Activated naive CD4-positive, alpha-beta T cell treated with anti-CD3 and anti-CD28 coated beads, Interleukin-2, amount 50 U/mL, for 72 hours (primary cell): ENCODE data around the gene RBM4. TPM values are rescaled to one million over a fixed set of nuclear protein-coding genes. Genes with fewer than 3 reads are reported as not detected.
"Not testable (repeated sequence)": the region's sequence is repeated elsewhere in the genome, so short reads cannot be mapped to it uniquely, and the experiment has no call there.

Experiments
- ATAC-seq, 2 donors: fragments of 150-1000 bp; cut with Tn5 transposase; 2 replicates each; pipeline ENCODE4 v1.10.0; 2021; ENCODE audit warnings: mild to moderate bottlenecking in 2 of 2, moderate library complexity in 2 of 2
- DNase-seq, 2 donors: peaks; one replicate each; pipeline ENCODE4 v3.0.0; 2021 to 2022; ENCODE audit warnings: low spot score in 2 of 2
- H3K27ac Mint-ChIP-seq, 2 donors: one replicate each; pipeline ENCODE4 v1.8.0; 2022; ENCODE audit warnings: mild to moderate bottlenecking in 2 of 2, mixed read lengths in 2 of 2
- H3K36me3 Mint-ChIP-seq, 2 donors: one replicate each; pipeline ENCODE4 v1.8.0; 2022; ENCODE audit warnings: mixed read lengths in 2 of 2
- H3K9me3 Mint-ChIP-seq, 2 donors: one replicate each; pipeline ENCODE4 v1.8.0; 2022; ENCODE audit warnings: mixed read lengths in 2 of 2
- total RNA-seq, 2 donors: library from RNA; stranded (reverse); gene quantifications; one replicate each; pipeline ENCODE4 v1.2.3, GENCODE V29; 2022

RBM4 gene
- total RNA-seq, 2 donors from 2014 or later = 87.0 to 132 TPM

DNA sequence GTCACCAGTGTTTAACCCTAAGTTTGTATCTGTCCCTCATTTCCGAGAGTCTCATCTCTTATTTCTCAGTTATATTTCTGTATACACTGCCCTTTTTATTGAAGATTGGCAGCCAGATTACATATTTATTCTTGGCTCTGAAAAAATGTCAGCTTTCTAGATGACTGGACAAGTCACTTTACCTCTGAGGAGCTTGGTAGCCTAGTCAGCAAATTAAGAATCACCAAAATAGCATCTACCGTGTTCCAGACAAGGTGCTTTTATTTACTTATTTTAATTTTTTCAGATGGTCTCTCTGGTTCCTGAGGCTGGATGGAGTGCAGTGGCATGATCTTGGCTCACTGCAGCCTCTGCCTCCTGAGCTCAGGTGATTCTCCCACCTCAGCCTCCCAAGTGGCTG is 5.6 kb upstream of the RBM4 start:
- no peaks in the 10 kb centered on the region for H3K9me3 Mint-ChIP-seq
- DNase-seq (no peak), ATAC-seq (no peak)
- H3K27ac Mint-ChIP-seq = no peak overlapping the region
- peaks cover 19 to 41% of the 10 kb centered on the region in 2 donors for H3K36me3 Mint-ChIP-seq

DNA sequence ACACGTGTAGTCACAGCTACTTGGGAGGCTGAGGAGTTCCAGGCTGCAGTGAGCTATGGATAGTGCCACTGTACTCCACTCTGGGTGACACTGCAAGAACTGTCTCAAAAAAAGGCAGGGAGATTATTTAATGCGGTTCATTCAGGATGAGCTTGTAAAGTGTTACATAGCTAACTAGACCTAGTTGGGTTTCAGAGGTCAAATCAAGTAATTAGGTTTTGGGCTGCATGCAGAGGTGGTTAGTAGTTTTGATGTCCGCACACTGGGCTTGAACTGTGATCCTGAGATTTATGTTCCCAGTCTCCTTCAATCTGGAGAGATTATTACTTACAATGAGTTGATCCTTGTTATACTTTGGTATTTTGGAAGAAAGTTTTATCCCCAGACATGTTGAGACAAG is 2.1 kb upstream of the RBM4 start:
- Mint-ChIP-seq H3K27ac (no peak overlapping the region), H3K9me3 (no peaks in the 10 kb centered on the region), H3K36me3 (peaks cover 29 to 48% of the 10 kb centered on the region in 2 donors)
- DNase-seq (no peak), ATAC-seq (no peak)

DNA sequence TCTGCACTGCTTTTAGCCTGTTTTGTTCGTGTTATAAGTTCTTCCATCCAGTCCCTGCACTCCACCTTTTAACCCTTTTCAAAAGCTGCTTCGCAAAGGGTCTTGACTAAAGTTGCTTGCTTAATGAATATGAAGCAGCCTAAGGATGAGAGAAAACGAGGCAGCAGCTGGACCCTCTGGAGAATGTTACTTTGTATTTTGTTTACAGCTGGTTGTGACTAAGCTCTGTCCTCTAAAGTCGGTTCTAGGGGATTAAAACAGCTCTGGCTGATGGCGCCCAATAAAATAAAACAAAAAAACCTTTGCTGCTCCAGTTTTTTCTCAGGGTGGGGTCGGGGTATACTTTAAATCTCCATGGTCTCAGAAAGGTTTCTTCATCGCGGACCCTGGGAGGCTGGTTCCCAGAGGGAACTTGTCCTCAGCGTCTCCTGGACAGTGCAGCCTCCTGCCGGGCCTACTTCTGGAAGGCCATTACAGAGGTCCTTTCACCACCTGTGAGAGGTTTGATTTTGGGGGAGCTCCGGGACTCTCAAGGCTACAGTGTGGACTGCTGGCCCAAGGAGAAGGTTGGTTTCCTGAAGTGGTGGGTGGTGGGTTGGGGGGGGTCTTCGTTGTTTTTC is 836 bp upstream of the RBM4 start:
- no peak for DNase-seq
- Mint-ChIP-seq H3K9me3 (no peaks in the 10 kb centered on the region), H3K27ac (peak overlapping the region; percentile 96 to 100), H3K36me3 (peaks cover 31 to 50% of the 10 kb centered on the region in 2 donors)
- ATAC-seq = no peak

DNA sequence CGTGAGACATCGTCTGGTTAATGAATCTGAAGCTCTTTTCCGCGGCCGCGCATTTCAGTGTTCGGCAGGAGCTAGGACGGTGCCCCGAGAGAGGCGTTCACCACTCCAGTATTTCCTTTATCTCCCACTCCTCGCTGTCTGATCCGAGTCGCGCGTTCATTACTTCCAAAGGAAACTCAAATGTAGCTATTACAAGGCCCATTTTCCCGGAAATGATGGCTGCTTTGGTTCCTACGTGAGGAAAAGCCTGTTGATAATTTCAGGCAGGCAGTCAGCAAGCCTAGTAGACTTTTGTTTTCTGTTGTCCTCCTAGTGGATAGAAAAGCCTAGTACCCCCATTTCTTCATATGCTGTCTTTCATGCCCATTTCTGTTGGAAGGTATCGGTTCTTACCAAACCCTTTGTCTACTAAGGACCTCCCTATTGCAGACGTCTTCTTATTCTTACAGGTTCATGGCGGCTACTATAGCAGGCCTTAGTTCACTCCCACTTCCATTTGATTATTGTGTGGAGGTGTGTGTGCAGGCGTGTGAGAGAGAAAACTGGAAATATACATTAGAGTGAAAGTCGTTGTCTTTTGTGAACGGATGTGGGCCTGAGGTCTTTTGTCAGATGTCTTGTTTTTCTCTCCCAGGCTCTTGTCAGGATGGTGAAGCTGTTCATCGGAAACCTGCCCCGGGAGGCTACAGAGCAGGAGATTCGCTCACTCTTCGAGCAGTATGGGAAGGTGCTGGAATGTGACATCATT is 737 bp downstream of the RBM4 start:
- DNase-seq = peak in 1 of 2 donors; percentile 18
- H3K36me3 Mint-ChIP-seq = peaks cover 47 to 64% of the 10 kb centered on the region in 2 donors
- peak overlapping the region; percentile 96 to 100 for H3K27ac Mint-ChIP-seq
- ATAC-seq = peak in 1 of 2 donors; percentile 2
- no peaks in the 10 kb centered on the region for H3K9me3 Mint-ChIP-seq

DNA sequence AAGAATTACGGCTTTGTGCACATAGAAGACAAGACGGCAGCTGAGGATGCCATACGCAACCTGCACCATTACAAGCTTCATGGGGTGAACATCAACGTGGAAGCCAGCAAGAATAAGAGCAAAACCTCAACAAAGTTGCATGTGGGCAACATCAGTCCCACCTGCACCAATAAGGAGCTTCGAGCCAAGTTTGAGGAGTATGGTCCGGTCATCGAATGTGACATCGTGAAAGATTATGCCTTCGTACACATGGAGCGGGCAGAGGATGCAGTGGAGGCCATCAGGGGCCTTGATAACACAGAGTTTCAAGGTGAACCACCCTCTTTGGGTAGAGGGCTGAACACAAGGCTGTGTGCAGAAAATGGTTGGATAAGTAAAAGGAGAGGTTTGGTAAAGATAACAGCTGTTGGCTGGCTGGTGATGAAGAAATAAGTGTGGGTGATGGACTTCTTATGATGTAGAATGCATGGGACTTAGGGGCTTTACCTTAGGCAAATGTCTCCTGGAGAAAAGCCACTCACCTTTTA is 1.4 kb downstream of the RBM4 start:
- Mint-ChIP-seq H3K27ac (peak overlapping the region; percentile 96 to 100), H3K36me3 (peaks cover 53 to 64% of the 10 kb centered on the region in 2 donors)
- ATAC-seq, H3K9me3 Mint-ChIP-seq, DNase-seq: not testable (repeated sequence)

DNA sequence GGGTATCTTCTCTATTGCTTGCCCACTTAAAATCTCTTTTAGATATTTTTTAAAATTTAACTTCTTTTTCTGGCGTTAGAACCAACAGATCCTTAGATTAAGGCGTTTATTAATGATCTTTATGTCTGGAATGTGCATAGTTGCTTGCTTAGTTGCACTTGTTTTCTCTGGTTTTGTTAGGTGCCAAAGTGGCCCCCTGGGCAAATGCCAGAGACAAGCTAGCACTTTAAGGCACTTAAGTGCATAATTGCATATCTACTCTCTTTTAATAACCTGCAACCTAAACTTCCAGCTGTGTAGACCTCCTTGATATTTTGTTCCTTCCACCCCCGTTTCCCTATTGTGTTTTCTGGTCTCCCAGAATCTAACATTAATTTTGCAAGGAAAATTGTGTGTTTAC is 3.3 kb downstream of the RBM4 start:
- Mint-ChIP-seq H3K27ac (peak overlapping the region in 1 of 2 donors; percentile 52), H3K9me3 (no peaks in the 10 kb centered on the region), H3K36me3 (peaks cover 65 to 83% of the 10 kb centered on the region in 2 donors)
- no peak for ATAC-seq
- DNase-seq = no peak

DNA sequence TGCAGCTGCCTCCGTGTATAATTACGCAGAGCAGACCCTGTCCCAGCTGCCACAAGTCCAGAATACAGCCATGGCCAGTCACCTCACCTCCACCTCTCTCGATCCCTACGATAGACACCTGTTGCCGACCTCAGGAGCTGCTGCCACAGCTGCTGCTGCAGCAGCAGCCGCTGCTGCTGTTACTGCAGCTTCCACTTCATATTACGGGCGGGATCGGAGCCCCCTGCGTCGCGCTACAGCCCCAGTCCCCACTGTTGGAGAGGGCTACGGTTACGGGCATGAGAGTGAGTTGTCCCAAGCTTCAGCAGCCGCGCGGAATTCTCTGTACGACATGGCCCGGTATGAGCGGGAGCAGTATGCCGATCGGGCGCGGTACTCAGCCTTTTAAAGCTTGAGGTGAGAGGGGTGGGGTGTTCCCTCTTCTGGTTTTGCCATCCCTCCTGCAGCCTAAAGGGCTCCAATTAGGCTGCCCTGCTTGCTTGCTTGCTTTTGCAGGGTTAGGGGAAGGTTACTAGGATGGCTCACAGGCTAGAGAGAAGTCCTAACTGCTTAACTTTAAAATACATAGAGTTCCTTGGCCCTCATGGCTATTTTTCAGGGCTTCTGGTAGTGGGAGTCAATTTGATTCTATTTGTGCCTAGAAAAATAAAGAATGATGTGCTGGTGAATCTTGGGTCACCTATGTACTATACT is 5.4 kb downstream of the RBM4 start:
- H3K36me3 Mint-ChIP-seq = peaks cover 67 to 89% of the 10 kb centered on the region in 2 donors
- H3K27ac Mint-ChIP-seq = peak overlapping the region; percentile 65 to 86
- no peaks in the 10 kb centered on the region for H3K9me3 Mint-ChIP-seq
- no peak for DNase-seq
- no peak for ATAC-seq

DNA sequence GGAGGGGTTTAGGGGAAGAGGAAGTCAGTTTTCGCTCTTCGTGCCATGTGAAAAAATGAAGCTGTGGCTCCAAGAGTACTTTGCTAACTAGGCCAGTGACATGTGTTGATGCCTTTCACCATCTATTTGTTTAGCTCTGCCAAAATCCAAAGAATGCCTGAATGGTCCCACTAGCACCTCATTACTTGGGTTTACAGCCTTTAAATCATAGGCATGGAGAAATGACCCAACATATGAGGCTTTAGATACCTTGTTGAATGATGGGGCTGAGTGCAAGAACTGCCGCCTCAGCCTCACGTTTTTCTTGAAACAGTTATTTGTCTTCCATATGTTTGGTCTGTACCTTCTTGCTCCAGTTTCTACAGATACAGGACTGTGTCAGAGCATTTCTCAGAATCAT is 8.3 kb downstream of the RBM4 start:
- no peaks in the 10 kb centered on the region for H3K9me3 Mint-ChIP-seq
- peaks cover 48 to 73% of the 10 kb centered on the region in 2 donors for H3K36me3 Mint-ChIP-seq
- DNase-seq (no peak), ATAC-seq (no peak)
- H3K27ac Mint-ChIP-seq = peak overlapping the region; percentile 26 to 56

DNA sequence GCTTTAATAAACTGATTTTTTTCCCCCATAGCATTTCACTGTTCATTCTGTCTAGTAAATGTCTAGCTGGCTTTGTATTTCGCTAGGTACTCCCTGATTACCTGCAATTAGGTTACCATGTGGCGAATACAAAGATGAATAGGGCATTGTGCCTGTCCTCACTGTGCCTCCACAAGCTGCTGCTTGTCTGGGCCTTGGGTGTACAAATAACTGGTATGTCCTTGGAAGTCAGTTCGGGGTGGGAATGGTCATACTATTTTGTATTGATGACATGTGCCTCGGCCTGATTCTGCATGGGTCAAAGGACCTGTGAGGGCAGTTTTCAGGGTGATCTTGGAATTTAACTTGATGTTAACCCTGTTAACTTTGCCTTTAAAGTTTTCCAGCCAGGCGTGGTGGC is 11.4 kb downstream of the RBM4 start:
- Mint-ChIP-seq H3K9me3 (no peaks in the 10 kb centered on the region), H3K36me3 (peaks cover 17 to 52% of the 10 kb centered on the region in 2 donors), H3K27ac (no peak overlapping the region)
- DNase-seq = no peak
- ATAC-seq = no peak

DNA sequence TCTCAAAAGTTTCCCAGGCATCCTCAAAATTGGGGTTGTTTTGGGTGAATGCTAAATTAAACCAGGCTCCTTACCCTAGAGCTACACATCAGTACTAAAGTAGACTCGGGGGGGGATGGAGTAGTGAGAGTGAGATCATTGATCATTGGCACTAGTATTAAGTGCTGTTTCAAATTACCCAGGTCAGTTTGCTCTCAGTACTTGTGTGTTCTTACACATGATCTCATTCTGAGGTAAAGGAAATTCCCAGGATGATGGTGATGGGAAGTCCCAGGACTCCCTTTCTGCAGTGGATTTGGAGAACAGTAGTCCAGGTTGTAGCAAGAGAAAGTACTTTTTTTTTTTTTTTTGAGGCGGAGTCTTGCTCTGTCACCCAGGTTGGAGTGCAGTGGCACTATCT is 12.5 kb downstream of the RBM4 start:
- Mint-ChIP-seq H3K36me3 (peaks cover 12 to 47% of the 10 kb centered on the region in 2 donors), H3K9me3 (no peaks in the 10 kb centered on the region), H3K27ac (no peak overlapping the region)
- DNase-seq (no peak), ATAC-seq (peak in 1 of 2 donors; percentile 52)

DNA sequence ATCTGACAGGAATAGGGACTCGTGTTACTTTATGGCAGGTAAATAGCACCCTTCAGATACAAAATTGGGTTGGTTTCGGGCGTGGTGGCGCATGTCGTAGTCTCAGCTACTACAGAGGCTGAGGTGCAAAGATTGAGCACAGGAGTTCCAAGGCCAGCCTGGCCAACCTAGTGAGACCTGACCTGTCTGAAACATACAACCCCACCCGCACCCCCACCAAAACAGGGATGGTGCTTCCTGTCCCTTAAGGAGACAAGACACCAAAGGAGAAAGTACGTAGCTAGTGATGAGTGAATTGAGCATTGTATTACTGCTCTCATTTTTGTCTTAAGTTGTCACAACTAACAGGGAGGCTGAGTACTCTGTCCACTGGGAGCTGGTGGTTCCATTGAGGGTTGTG is 14.1 kb downstream of the RBM4 start:
- Mint-ChIP-seq H3K36me3 (peaks cover 1 to 31% of the 10 kb centered on the region in 2 donors), H3K27ac (no peak overlapping the region), H3K9me3 (no peaks in the 10 kb centered on the region)
- DNase-seq (no peak), ATAC-seq (peak in 1 of 2 donors; percentile 11)

DNA sequence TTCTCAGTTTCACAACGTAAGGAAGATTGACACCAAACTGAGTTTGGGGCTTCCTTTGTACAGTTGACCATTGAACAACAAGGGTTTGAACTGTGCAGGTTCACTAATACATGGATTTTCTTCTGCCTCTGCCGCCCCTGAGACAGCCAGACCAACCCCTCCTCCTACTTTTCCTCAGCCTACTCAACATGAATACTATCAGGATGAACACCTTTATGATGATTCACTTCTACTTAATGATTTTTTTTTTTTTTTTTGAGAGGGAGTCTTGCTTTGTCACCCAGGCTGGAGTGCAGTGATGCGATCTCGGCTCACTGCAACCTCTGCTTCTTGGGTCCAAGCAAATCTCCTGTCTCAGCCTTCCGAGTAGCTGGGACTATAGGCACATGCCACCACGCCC is 14.6 kb downstream of the RBM4 start:
- H3K9me3 Mint-ChIP-seq = no peaks in the 10 kb centered on the region
- H3K27ac Mint-ChIP-seq = peak overlapping the region in 1 of 2 donors; percentile 94
- no peak for DNase-seq
- peaks cover 0 to 28% of the 10 kb centered on the region in 2 donors for H3K36me3 Mint-ChIP-seq
- peak; percentile 28 to 40 for ATAC-seq

DNA sequence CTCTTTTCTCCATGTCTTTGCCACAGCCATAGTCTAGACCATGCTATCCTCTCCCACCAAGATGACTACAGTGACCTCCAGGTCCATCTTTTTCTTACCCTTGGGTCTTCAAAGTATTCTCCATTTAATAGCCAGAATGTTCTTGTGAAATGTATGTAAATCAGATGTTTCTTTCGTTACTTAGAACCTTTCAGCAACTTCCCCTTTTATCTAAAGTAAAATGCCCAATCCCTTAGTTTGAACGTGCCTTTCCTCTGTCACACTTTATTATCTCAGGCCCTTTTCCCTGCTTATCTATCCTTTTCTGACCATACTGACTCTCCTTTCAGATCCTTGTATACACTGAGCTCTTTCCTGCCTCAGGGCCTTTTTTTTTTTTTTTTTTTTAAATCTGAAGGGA is 21.3 kb downstream of the RBM4 start:
- H3K9me3 Mint-ChIP-seq = no peaks in the 10 kb centered on the region
- peaks cover 0 to 6% of the 10 kb centered on the region in 2 donors for H3K36me3 Mint-ChIP-seq
- peak overlapping the region; percentile 8 to 82 for H3K27ac Mint-ChIP-seq
- DNase-seq = no peak
- no peak for ATAC-seq

DNA sequence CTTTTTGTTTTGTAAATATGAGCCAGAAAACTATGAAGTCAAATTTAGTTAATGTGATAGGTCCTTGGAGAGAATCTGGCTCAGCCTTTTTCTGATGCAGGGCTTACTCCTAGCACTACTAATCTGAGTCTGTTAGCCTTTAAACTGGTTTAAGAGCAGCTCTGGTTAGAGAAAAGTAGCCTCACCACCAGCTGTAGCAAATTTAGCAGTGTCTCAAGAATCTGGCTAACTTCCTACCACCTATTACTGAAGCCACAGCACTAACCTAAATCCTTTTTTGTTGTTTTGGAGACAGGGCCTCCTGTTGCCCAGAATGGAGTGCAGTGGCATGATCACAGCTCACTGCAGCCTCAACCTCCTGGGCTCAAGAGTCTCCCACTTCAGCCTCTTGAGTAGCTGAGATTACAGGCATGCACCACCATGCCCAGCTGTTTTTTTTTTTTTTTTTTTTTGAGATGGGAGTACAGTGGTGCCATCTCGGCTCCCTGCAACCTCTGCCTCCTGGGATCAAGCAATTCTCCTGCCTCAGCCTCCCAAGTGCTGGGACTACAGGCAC is 25.3 kb downstream of the RBM4 start:
- ATAC-seq (no peak), DNase-seq (no peak)
- Mint-ChIP-seq H3K9me3 (no peaks in the 10 kb centered on the region), H3K36me3 (peaks cover 0 to 8% of the 10 kb centered on the region in 2 donors), H3K27ac (no peak overlapping the region)

DNA sequence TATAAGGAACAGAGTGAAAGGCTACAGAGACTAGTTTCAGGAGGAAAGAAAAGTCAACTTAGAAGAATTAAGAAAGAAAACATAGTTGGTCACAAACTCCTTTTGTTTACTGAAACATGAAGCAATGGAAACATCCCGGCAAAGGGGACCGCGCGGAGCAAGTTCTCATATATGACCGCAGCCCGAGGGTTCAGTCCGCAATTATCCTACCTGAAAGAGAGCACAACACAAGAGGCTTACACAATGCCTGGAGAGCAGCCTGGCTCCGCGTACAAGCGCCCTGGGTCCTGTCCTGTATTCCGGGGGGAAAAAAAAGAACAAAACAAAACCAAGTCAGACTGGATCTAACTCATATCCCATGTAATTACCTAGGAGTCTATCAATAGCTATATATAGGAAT is 26.9 kb downstream of the RBM4 start:
- peaks cover 0 to 19% of the 10 kb centered on the region in 2 donors for H3K36me3 Mint-ChIP-seq
- DNase-seq (no peak), ATAC-seq (no peak)
- H3K9me3 Mint-ChIP-seq = no peaks in the 10 kb centered on the region
- peak overlapping the region in 1 of 2 donors; percentile 96 for H3K27ac Mint-ChIP-seq

DNA sequence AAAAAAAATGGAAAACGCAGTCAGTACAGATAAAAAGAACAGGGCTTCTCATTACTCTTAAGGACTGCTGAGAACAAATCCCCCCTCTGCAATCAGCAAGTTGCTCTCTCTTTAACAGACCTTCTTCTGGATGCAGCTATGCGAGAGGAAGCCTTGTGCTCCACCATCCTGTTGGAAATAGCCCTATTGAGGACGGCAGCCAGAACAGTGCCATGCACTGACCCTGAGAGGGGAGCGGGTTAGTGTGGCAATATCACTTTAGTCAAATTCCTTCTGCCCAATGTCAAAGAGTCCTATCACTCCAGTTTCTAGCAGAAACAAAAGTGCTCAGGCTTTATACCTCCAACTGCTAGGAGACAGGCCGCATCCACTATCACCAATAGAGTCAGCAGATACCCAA is 32.3 kb downstream of the RBM4 start:
- Mint-ChIP-seq H3K27ac (peak overlapping the region in 1 of 2 donors; percentile 26), H3K9me3 (no peaks in the 10 kb centered on the region), H3K36me3 (peaks cover 8 to 26% of the 10 kb centered on the region in 2 donors)
- no peak for ATAC-seq
- DNase-seq = no peak
